ENCODE results near the gene FTO.
A peak's percentile ranks its signal among the peaks of the same experiment; 100 is the strongest.

The FTO gene

DNA sequence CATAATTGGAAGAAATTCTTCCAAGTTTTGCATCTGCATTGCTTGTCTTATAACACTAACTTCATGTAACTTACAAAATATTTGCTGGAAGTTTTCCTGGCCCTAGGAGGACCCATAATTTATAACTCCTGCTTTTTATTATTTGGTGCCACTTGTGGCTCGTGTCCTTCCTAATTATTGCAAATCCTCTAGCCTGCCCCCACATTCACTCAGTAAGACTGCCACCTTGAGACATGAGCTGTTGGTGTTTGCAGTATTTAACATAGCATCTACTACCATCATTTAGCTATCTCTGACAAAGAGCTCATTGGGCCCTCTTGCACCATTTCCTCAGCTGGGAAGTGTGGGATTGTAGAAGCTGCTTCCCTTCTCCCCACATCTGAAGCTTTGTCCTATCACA lies 49.5 kb downstream of the FTO start:
- FAIRE-seq (no peak), DNase-seq (ENCODE audit: low spot score) (no peak)

DNA sequence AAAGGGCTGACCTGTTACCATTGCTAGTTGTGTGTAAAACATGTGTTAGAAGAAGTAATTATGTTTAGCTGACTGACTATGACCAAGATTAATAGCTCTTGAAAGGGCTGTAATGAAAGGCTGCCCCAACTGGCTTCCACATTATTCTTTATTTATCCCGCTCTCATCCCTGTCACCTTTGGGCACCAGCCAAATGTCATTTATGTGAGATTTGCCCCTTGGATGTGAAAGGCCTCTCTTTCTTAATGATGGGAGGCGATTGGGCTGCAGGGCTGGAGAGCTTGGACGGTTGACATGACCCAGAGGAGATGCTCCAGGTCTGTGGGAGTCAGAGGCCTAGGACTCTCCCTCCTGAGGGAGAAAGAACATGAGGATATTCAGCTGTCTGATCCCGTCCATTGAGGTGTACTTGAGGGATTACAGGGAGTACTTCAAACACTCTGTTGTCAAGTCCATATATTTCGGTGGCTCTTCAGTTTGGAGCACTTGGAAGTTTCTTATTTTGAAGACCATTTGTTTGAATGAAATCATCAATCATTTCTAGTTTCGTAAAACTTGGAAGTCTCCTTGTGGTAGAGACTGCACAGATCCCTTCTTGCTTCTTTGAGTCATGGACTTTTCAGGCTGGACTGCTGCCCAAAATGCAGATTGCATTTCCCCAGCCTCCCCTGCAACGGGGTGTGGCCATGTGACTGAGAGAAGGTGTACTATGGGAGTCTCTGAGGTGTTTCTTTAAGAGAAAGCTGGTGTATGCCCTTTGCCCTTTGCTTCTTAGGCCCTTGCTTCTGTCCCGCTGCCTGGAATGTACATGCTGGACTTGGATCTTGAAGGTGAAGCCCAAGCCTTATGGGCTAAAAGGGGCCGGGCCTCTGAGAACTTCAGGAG lies 51.3 kb downstream of the FTO start:
- DNase-seq (ENCODE audit: low spot score) (no peak), FAIRE-seq (no peak)

DNA sequence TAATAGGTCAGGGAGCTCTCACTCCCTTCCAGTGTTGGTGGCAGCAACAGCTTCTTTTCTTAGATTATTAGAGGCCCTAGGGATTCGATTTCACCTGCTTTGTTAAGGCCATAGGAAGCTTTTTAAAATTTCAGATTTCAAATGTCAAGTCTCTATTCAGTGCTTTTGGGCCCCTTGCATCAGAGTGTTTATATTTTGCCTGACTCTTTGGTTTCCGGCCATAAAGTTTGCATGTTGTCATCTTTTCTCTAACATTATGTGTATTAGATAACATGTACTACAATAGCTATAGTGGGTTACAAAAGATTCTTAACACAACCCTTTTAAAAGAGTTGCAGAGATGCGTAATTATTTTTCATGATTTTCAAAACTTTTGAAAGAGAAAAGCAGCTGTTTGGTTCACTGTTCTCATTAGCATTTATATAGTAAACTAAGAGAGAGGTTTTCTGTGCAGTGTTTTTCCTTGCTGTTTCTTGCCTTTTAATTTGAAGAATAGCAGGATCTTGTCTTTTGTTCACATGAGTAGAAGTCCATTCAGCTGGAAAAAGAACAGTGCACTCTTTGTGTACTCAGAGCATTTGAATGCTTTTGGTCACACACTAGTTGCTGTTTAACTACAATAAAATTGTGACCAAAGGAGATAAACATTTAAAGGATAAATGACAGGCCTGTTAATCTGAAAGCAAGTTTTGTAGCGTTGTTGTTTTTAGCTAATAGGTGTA lies 52.5 kb downstream of the FTO start:
- no peak for FAIRE-seq
- DNase-seq (ENCODE audit: low spot score) = no peak

DNA sequence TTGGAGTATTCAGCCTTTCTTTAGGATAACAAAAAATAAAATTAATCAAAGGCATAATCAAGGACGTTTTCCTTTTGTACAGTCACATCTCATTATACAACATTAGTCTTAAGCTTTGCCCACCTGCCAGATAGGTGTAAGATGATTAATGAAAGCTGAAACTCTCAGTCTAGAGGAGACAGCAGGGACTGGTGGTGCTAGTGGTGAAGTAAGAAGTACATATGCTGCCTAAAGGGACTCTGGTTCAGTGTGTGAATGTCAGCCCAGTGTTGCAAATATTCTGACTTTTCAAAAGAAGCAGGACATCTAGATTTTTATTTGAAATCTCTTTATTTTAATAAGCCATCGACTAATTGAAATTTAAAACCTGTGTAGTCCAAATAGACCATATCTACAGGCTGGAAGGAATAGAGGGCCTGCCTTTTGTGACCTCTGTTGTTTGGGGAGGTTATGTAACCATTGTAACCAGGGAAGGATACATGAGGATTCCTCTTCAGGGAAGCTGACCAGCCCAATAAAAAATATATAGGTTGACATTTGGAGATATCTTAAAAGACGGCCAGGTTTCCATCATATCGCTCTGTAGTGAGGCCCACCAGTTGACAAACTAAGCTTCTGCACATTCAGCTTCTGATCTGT lies 54.1 kb downstream of the FTO start:
- no peak for DNase-seq (ENCODE audit: low spot score)
- FAIRE-seq = no peak

DNA sequence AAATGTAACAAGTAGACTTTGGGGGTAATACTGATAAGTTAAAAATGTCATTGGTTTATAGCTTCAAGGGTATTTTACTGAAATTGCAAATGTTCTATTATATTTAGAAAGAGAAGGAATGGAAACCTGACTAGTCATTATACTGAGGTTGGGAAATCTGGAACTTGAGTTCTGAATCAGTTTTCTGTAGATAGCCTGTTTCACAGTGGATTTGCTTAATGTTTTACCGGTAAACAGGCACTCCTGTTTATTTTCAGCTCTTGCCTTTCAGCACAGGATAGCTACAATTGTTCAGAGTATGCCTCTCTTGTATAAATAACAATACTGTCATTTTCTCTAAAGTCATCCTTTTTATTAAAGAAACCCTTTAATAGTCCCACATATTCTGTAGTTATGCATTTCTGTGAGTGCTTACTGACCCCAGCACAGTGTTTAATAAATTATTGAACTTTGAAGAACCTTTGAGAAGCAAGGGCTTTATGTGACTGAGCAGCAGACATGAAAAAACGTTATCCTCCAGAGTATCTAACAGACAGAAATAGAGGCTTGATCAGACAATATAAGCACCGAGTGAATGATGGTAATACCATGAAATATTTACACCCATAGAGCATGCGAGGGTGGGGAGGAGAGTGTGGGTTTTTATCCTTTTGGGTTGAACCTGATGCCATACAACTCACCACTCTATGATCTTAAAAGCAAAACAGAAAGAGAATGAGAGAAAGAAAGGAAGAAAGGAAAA lies 58.2 kb downstream of the FTO start:
- FAIRE-seq (no peak), DNase-seq (ENCODE audit: low spot score) (no peak)

DNA sequence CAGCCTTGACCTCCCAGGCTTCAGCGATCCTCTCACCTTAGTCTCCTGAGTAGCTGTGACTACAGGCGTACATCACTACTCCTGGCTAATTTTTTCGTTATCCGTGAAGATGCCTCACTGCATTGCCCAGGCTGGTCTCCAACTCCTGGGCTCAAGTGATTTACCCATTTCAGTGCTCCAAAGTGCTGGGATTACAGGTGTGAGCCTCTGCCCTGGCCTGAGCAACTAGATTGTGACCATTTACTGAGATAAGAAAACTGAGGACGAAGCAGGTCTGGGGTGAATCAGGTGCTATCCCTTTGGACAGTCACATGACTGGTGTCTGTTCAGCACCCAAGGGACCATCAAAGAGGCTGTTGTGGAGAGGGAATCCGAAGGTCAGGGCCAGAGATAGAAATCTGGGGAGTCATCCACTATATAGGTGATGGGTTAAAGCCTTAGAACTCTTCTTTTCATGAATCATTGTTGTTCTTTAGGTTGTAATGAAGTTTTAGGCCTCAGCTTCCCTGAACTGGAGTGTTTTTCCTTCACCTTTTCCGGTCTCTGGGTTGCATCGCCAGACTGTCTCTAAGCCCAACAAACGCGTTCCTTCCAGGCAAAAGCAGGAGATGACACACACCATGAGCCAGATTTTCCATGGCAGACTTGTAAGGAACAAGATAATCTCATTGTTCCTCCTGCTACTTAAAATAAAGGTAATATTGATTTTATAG lies 62.5 kb downstream of the FTO start:
- no peak for FAIRE-seq
- peak; percentile 31 for DNase-seq (ENCODE audit: low spot score)

DNA sequence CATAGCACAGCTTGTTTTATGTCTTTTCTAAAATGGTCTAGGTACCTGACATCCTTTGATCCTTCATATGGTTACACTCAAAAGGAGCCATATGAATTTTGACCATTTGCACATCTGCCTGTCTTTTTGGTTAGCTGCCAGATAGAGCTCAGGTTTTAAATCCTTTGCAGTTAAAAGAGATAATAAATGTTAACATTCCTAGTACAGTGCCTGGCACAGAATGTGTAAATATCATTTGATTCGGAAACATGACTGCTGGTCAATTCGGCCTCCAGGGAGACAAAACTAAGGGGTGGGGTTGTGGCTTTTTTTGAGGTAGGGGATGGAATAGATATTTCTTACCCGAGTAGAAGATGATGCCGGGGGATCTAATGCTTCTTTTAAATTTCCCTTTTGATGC lies 64.2 kb downstream of the FTO start:
- FAIRE-seq (no peak), DNase-seq (ENCODE audit: low spot score) (no peak)

DNA sequence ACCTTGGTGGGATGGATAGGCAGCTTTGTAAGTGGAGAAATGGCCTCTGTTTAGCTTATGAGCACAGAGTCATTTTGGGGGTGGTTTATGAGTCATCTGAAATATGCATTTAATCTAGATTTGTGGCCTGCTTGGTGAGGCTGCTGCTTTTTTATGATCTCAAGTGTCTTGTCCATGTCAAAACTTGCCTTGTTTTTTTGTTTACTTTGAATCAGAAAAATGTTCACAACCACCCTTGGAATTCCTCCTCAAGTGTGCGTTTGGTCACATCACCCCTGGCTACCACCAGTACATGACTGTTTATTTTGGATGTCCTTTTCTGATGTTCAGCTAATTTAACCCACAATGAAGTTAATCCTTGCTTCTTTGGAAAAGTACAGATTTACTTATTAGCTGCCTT lies 64.6 kb downstream of the FTO start:
- FAIRE-seq = peak; percentile 20
- peak; percentile 67 for DNase-seq (ENCODE audit: low spot score)

DNA sequence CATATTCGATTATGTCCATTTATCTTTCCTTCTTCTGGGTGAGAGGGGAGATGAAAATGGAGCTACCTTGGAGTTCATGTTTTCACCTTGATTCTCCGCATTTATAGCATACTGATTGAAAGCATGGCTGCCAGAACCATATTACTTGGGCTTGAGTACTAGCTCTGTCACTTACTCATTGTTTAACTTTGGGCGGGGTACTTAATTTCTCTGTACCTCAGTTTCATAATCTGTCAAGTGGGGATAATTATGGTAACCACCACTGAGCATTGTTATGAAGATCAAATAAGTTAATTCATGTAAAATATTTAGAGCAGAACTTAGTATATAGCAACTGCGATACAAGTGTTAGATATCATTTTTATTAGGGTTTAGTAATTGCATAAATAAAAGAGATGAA lies 65.2 kb downstream of the FTO start:
- no peak for FAIRE-seq
- no peak for DNase-seq (ENCODE audit: low spot score)

DNA sequence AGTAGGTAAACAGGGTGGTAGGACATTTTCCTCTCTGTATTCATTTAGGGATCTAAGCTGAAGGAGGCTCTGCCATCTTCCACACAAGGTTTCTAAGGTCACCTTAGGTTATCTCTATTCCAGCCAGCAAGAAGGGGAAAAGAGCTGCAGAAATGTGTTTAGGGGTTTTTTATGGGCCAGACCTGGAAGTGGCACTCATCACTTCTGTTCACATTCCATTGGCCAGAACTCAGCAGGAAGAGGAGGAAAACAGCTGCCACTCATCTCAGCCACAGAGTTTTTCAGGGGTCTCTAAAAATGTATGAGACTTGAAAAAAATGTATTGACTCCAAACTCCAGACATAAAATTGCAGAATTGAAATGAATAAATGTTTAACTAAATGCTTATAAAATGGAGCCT lies 65.8 kb downstream of the FTO start:
- FAIRE-seq = no peak
- no peak for DNase-seq (ENCODE audit: low spot score)

DNA sequence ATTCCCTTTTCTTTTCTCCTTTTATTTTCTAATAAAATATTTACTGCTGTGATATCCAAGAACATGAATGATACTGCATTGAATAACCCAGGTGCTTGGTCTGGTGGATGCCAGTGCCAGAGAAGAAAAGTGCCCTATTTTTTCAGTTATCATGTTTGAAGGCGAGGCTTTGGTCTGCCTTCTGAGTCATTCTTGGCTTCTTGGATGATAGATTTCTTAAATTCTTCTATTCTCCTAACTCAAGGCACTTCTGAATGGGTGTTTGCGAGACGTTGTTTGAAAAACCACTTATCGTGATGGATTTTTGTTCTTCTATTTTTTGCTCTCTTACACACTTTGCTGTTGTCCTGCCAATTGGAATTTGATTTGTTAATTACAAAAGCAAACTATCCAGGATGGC lies 66.7 kb downstream of the FTO start:
- DNase-seq (ENCODE audit: low spot score) (peak; percentile 31), FAIRE-seq (no peak)

DNA sequence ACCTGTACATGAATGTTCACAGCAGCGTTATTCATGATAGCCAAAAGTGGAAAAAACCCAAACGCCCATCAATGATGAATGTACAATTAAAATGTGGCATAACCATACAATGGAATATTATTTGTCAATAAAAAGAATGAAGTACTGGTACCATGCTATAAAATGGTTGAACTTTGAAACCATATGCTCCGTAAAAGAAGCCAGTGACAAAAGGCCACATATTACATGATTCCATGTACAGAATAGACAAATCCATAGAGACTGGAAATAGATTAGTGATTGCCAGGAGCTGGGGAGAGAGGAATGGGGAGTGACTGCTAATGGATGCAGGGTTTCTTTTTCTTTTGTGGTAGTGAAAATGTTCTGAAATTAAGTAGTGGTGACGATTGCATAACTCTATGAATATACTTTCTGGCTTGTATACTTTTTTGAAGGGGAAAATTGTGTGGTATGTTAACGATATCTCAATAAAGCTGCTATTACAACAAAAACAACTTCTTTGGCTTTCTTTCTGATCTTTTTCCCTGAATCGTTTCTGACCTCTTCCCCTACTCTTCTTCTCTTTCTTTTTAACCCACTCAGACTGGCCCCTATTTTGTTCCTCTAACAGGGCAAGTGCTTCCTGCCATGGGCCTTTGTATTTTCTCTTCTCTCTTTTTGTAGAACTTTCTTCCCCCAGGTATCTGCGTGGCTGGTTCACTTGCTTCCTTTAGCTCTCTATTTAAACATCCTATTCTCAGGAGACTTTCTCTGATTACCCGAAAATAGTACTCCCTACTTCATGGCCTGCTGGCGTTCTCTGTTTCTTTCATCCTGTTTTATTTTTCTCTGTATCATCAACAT lies 67.9 kb downstream of the FTO start:
- no peak for DNase-seq (ENCODE audit: low spot score)
- no peak for FAIRE-seq

DNA sequence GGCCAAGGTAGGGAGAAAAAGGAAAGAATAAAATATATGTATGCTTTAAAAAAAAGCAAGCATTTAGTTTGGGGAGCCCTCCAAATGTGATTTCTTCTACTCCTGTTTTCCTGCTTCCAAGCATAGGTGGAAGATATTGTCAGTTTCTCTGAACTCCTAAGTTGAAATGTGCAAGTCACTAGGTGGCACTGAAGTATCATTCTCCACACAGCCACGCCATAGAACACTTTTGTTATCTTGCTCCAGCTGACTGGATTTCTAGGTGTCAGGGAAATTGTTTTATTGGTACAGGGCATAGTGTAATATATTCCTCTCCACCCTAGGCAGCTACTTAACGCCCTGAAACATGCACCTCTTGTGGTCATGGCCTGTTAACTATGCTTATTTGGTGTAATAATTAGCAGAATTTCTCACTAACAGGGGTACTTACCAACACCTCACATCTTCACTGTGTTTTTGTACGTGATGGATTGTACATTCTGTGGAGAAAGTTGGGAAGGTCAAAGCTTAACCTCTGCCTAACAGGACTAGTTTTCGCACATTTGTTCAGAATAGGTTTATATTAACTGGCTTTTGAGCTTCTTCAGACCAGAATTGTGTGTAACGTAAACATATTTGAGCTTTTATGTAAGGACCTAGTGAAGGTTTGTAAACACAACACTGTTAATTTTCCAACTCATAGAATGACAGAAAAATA lies 69.3 kb downstream of the FTO start:
- no peak for FAIRE-seq
- DNase-seq (ENCODE audit: low spot score) = peak; percentile 53

DNA sequence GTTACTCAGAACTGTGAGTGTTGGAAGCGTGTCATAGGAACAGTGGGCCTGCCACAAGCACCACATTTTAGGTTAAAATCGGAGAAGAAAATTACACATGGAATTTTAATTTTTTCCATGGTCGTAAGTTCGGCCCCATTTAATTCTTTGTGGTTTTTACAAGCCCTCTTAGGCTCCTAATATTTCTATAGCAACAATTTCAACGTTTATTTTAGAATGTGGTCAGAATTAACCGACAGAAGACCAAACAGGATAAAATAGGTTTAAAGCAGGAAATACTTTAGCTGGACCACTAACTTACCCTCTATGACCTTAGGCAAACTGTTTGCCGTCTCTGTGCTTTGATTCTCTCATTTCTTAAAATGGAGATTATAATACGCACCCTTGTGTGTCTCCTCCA lies 69.9 kb downstream of the FTO start:
- no peak for DNase-seq (ENCODE audit: low spot score)
- no peak for FAIRE-seq

DNA sequence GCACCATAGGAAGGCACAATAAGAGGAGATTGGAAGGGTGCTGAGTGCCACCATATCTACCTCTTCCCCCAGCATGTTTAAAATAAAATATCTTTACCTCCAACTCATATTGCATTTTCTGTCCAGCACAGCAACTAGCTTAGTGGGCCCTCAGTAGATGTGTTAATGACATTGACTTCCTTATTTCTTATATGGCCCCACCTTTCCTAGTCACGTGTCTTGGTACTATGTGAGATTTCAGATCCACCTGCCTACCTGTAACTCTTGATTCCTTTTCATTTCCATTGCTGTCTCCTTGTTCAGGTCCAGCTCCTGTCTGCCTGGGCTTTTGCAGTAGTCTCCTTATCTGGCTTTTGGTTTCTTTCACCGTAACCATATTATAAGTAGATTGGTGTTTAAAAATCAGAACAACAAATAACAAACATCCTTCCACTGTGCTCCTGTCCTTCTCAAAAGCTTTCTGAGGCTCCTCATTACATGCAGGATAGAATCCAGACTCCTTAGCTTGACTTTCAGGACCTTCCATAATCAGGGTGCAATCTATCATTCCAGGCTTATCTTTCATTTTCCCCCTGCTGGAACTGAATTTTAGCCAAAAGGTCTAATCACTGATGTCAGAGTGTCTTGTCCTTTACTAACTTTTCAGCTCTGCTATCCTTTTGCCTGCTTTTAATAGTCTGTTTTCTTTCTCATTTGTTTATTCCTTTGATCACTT lies 71.3 kb downstream of the FTO start:
- no peak for DNase-seq (ENCODE audit: low spot score)
- FAIRE-seq = no peak

DNA sequence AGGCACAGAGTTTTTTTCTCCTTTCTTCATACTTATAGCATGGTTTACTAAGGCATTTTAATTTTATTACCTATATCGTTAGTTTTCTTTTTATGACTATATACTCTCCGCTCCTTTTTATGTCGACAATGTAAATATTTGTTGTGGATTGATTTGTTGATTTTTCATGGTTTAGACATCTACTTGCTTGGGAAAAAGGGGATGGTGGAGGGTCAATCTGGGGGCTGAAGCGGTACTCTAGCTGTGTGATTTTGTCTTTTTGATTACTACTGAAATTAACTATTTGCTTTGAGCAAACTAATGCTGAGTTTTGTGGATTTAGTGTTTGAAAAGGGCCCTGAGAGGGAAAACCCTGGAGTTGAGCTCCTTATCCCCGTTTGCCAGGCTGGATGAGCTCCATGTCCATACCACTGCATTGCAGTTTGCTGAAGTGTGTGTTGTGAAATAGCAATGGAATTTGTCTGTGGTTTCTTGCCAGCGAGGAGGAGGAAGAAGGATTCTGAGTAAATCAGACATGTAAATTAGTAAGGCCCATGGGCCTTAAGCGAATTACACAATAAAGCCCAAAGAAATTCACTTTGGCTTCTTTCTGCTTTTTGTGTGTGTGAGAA lies 72.0 kb downstream of the FTO start:
- no peak for FAIRE-seq
- peak; percentile 62 for DNase-seq (ENCODE audit: low spot score)

DNA sequence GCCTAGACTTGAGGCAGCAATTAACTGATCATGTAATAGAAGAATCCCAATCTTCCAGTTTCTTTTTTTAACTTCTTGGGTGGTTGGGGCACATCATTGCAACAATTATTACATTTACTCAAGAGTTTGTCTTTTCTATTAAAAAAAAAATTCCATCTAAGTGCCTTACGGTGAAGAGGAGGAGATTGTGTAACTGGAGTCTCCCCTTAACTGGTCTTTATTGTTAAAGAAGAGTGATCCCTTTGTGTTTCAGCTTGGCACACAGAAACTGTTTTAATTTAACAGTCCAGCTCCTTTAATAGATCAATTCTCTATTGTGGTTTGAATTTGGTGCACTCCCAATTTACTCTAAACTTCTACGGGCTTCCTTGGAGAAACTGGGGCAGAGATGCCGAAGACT lies 75.2 kb downstream of the FTO start:
- DNase-seq (ENCODE audit: low spot score) (no peak), FAIRE-seq (no peak)

DNA sequence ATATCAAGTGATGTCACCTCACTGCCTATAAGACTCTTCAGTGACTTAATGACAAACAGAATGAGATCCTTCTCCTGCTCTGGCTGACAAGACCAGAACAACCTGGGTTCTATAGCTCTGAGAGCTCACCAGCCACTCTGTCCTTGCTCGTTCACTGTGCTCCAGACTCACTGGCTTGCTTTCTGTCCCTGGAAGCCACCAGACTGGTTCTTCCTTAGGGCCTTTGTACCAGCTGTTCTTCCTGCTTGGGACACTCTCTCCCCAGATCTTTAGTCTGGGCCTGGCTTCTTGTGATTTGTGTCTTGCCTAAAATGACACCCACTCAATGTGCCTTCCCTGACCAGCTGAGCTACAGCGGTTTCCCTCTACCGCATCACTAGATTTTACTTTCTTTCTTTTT lies 76.1 kb downstream of the FTO start:
- no peak for DNase-seq (ENCODE audit: low spot score)
- FAIRE-seq = no peak
